ENCODE measurements around the gene LRRC74A. TPM values are rescaled to one million over a fixed set of nuclear protein-coding genes. Genes with fewer than 3 reads are reported as not detected.

The LRRC74A gene
- total RNA-seq, 2 donors from 2014 or later = not detected

GRCh38 chr14:76904740-76905569 lies 78.7 kb downstream of the LRRC74A start:
- 58 to 71% methylated on average over 8 to 14 of the region's 14 CpGs for WGBS, 2 experiments (ENCODE audit: insufficient coverage in 1 of 2, insufficient read length in 1 of 2)
- peak; percentile 71 for DNase-seq
- Mint-ChIP-seq H3K27ac (peak overlapping the region; percentile 7), H3K4me3 (no peak overlapping the region), H3K9me3 (peaks cover 5% of the 10 kb centered on the region), H3K27me3 (ENCODE audit: insufficient read depth) (peaks cover 2% of the 10 kb centered on the region), H3K36me3 (ENCODE audit: low read depth) (no peaks in the 10 kb centered on the region), H3K4me1 (peaks cover 8% of the 10 kb centered on the region)
- no peak overlapping the region for H3K4me3 ChIP-seq (ENCODE audit: low read length)
- H3K36me3 ChIP-seq (ENCODE audit: control insufficient read depth, insufficient read depth, low read length) = no peaks in the 10 kb centered on the region
- H3K4me1 ChIP-seq (ENCODE audit: control insufficient read depth, insufficient read depth, low read length) = no peaks in the 10 kb centered on the region
- TF ChIP-seq, protein P1, sequence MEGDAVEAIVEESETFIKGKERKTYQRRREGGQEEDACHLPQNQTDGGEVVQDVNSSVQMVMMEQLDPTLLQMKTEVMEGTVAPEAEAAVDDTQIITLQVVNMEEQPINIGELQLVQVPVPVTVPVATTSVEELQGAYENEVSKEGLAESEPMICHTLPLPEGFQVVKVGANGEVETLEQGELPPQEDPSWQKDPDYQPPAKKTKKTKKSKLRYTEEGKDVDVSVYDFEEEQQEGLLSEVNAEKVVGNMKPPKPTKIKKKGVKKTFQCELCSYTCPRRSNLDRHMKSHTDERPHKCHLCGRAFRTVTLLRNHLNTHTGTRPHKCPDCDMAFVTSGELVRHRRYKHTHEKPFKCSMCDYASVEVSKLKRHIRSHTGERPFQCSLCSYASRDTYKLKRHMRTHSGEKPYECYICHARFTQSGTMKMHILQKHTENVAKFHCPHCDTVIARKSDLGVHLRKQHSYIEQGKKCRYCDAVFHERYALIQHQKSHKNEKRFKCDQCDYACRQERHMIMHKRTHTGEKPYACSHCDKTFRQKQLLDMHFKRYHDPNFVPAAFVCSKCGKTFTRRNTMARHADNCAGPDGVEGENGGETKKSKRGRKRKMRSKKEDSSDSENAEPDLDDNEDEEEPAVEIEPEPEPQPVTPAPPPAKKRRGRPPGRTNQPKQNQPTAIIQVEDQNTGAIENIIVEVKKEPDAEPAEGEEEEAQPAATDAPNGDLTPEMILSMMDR (conservative IDR thresholded peaks at IDR 0.05) = no peak
- H3K9me3 ChIP-seq (ENCODE audit: control insufficient read depth, low read length) = no peaks in the 10 kb centered on the region
- H3K9ac ChIP-seq (ENCODE audit: extremely low read depth, low read length, poor library complexity, severe bottlenecking) = no peak overlapping the region
- no peak overlapping the region for H3K27ac ChIP-seq (ENCODE audit: low read depth, low read length)
- no peaks in the 10 kb centered on the region for H3K27me3 ChIP-seq (ENCODE audit: control insufficient read depth, insufficient read depth, low read length, poor library complexity, severe bottlenecking)

DNA sequence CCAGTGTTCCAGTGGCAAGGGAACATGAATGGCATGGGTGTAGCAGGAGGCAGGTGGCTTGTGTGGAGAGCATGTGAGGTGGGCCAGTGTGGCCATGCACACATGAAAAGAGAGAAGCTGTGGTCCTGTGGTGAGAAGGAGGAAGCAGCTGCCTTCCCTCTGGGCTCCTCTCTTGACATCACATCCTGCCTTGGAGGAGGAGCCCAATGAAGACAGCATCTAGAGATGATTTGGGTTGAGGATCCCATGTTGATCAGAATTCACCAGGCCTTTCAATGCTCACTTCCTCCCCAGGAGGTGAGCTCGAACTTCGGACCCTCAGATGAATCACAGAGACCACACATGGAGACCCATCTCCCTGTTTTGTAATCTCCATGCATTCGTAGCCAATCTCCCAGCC lies 82.6 kb downstream of the LRRC74A start:
- Histone ChIP-seq H3K4me1 (ENCODE audit: control insufficient read depth, insufficient read depth, low read length) (no peaks in the 10 kb centered on the region), H3K27me3 (ENCODE audit: control insufficient read depth, insufficient read depth, low read length, poor library complexity, severe bottlenecking) (no peaks in the 10 kb centered on the region), H3K27ac (ENCODE audit: low read depth, low read length) (no peak overlapping the region), H3K9me3 (ENCODE audit: control insufficient read depth, low read length) (no peaks in the 10 kb centered on the region), H3K4me3 (ENCODE audit: low read length) (no peak overlapping the region), H3K36me3 (ENCODE audit: control insufficient read depth, insufficient read depth, low read length) (no peaks in the 10 kb centered on the region), H3K9ac (ENCODE audit: extremely low read depth, low read length, poor library complexity, severe bottlenecking) (no peak overlapping the region)
- WGBS, 2 experiments (ENCODE audit: insufficient coverage in 1 of 2, insufficient read length in 1 of 2) = 84 to 100% methylated on average over 1 to 3 of the region's 3 CpGs
- no peak overlapping the region for H3K4me3 Mint-ChIP-seq
- no peaks in the 10 kb centered on the region for H3K9me3 Mint-ChIP-seq
- TF ChIP-seq, protein P1 (conservative IDR thresholded peaks at IDR 0.05) = no peak
- H3K27me3 Mint-ChIP-seq (ENCODE audit: insufficient read depth) = no peaks in the 10 kb centered on the region
- no peak overlapping the region for H3K27ac Mint-ChIP-seq
- no peaks in the 10 kb centered on the region for H3K36me3 Mint-ChIP-seq (ENCODE audit: low read depth)
- DNase-seq = no peak
- peaks cover 8% of the 10 kb centered on the region for H3K4me1 Mint-ChIP-seq

DNA sequence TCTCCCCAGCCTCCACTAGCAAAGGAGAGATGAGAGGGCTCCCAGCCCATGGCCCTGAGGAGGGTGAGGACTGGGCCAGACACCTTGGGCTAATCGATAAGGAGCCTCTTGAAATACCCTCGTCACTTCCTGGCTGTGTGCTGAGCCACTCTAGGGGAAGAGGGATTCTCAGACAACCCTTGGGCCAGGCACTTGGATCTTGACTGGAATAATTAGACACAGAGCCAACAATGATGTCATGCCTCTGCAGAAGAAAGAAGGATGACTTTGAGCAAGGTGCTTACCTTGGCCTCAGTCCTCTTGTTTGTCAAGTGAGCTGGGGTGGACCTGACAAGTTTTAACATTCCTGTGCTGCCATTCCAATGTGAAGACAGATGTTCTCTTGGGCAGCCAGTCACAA lies 83.1 kb downstream of the LRRC74A start:
- Mint-ChIP-seq H3K4me1 (peaks cover 8% of the 10 kb centered on the region), H3K27ac (no peak overlapping the region), H3K27me3 (ENCODE audit: insufficient read depth) (no peaks in the 10 kb centered on the region), H3K4me3 (no peak overlapping the region), H3K36me3 (ENCODE audit: low read depth) (no peaks in the 10 kb centered on the region), H3K9me3 (no peaks in the 10 kb centered on the region)
- Histone ChIP-seq H3K4me1 (ENCODE audit: control insufficient read depth, insufficient read depth, low read length) (no peaks in the 10 kb centered on the region), H3K27me3 (ENCODE audit: control insufficient read depth, insufficient read depth, low read length, poor library complexity, severe bottlenecking) (no peaks in the 10 kb centered on the region), H3K9me3 (ENCODE audit: control insufficient read depth, low read length) (no peaks in the 10 kb centered on the region), H3K4me3 (ENCODE audit: low read length) (no peak overlapping the region), H3K36me3 (ENCODE audit: control insufficient read depth, insufficient read depth, low read length) (no peaks in the 10 kb centered on the region), H3K9ac (ENCODE audit: extremely low read depth, low read length, poor library complexity, severe bottlenecking) (no peak overlapping the region), H3K27ac (ENCODE audit: low read depth, low read length) (no peak overlapping the region)
- 89 to 93% methylated on average over 2 of the region's 2 CpGs for WGBS, 2 experiments (ENCODE audit: insufficient coverage in 1 of 2, insufficient read length in 1 of 2)
- no peak for DNase-seq
- TF ChIP-seq, protein P1 (conservative IDR thresholded peaks at IDR 0.05) = no peak

Measured in endodermal cell (in vitro differentiated cells).